DMS79 (cell line): Measurements from ENCODE around the gene DES.
A peak's percentile ranks its signal among the peaks of the same experiment; 100 is the strongest.
"Not testable (repeated sequence)": the region's sequence is repeated elsewhere in the genome, so short reads cannot be mapped to it uniquely, and the experiment has no call there.

Experiments used
- DNase-seq: peaks from one replicate; lab custom pipeline; 2025; lab: John Stamatoyannopoulos, UW

The DES gene

DNA sequence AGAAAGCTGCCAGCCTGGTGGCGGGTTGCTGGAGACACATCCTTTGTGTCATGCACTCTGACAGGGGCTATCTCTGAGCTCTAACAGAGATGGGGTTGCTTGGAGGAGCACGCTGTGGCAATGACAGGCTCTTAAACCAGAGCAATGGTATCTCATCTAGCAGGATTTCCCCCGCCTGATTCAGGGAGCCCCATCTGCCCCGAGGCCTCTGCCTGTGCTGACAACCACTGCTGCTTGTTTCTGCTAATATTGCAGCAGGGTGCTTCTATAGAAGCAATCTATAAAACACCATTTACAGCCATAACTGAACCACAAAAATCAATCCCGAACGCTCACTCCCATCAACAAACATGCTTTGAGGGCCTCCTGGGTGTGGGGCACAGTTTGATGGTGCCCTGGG, 17.6 kb upstream of the DES start:
- DNase-seq: no peak

DNA sequence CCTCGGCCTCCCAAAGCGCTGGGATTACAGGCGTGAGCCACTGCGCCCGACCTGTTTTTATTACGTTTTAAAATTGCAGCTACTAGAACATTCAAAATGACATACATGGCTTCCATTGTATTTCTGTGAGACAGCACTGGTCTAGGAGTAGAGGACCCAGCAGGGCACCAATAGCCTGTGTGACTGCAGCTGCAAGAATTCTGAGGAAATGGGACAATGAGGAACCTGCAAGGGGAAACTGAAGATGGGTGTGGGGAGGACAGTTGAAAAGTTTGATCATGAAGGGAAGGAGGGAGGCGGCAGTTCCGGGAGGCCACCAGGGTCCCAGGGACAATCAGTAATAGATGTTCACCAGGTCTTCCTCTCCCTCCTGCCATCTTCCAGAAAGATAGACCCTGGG, 16.6 kb upstream of the DES start:
- DNase-seq: no peak

DNA sequence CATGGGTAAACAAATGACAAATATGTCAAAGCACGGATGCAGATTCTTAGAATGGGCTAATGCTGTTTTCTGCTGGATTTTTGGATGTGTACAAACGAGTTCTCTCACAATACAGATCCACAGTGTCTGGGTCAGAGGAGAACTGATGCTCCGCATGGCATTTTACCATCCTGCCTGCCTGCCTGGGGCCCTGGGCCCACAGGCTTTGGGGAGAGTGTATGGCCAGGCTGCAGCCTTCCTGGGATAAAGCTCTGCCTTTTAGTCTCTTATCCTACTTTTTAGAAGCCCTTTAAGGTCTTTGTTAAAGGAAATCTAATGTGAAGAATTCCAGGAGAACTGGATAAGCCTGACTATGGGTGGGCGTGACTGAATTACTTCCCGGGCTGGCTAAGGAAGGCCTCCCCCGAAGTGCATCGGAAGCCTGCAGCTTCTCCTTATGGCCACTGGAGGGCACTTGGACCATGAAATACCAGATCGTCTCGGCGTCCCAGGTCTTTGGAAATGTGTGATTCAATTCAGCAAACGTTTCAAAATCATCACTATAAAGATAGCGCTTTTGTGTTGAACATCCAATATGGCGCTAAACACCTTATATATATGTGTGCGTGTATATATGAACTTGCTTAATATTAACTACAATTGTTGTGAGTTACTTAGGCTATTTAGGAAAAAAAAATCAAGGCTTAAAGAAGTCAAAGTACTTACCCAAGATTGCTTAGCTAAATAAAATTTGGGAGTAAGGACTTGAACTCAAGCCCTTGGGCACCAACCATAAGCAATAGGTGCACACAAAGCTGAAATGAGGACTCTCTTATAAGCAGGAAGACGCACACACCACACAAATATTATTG, 15.3 kb upstream of the DES start:
- peak; percentile 53 for DNase-seq

DNA sequence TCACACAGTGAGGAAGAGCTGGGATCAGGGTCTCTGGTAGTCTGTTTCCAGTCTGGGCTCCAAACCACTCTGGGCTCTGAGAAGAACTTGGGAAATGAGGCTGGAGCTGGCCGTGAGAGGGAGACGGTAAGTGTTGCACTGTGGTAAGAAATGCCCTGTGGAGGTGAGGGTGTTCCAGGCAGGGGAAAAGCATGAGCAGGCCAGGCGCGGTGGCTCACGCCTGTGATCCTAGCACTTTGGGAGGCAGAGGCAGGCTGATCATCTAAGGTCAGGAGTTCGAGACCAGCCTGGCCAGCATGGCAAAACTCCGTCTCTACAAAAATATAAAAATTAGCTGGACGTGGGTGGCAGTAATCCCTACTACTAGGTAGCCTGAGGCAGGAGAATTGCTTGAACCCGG, 14.3 kb upstream of the DES start:
- no peak for DNase-seq

DNA sequence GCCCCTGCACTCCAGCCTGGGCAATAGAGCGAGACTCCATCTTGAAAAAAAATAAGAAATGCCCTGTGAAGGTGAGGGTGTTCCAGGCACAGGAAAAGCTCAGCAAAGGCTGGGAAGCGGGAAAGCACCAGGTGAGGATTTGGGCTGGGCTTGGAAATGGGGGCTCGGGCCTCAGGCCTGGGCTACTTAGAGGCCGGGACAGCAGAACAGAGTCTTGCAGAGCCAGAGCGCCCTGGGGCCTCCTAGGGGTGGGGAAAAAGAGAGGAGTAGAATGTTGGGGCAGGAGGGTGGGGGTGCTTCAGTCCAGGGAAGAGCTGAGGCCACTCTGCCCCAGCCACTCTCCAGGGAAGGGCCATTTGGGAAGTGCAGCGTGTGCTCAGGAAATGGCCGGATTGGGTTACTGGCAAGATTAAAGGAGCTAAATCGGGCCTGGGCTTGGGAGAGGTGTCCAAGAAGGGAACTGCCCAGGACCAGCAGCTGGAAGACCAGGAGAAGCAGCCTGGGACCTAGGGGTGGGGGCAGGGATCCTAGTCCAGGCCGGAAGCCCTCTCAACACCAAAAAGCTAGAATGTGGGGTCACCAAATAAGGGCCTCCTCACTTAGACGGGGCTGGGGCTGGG, 13.8 kb upstream of the DES start:
- DNase-seq: no peak

DNA sequence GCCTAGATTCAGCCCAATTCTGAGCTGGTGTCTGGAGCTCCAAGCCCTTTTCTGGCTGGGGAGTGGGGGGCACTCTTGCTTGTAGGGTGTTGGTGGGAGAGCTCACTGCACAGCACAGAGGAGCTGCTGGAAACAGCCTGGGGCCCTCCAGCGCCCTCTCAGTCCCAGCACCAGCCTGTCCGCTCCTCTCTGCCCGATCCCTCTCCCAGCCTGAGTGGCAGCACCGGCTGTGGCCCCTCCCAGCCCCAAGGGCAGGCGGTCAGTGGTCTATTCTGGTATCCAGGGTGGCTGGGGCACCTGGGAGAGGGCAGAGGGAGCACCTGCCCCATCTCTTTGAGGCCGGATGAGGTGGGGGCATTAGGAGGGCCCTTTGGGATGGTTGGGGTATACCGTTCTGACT, 13.2 kb upstream of the DES start:
- DNase-seq: no peak

DNA sequence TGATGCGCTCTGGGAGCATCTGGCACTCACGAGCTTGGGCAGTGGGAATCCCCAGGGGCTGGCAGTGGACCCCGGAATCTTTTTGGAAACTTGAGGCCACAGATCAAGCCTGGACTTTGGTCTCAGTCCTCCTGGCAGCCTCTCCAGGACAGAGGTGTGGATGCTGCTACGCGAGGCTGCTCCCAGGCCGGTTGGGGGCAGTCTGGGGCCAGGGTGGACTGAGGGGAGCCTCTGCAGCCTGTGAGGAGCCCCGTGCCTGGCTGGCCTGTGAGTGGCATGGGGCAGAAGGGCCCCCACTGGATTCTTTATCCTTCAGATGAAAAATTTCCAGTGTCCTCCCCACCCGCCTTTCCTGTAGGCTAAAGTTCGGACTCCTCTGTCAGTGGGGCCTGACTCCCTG, 12.7 kb upstream of the DES start:
- DNase-seq: no peak

DNA sequence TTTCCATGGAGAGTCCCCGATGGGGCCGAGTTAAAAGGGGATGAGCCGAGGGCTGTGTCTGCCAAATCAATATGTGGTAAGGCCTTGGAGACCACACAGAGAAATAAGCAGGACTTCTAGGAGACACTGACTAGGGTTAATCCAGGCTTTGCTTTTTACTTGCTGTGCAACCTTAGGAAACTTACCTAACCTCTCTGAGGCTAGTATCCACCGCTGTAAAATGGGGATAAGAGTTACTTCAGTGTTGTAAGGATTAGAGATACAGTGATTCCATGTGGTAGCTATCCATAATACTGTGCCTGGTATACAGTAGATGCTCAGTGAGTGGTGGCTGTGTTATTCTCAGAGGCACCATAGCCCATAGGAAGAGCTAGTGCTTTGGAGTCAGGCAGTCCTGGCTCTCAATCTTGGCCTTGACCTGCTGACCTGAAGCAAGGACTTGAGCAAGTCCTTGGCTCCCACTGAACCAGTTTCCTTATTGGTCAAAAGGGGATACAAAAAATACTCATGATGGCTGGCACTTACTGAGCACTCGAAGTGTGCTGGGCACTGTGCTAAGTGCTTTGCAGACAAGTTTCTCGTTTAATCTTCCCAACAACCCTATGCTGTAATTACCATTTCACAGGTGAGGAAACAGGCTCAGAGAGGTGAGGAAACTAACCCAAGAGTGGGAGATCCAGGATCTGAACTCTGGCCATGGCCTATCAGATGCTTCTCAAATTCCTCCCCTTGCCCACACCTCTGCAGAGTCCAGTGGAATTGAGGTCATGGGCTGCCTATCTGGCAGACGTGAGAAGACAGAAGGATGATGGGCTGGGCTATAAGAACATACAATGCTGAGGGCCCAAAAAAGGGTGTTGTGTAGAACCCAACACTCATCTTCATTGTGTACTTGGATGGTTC, 12.0 kb upstream of the DES start:
- DNase-seq: no peak

DNA sequence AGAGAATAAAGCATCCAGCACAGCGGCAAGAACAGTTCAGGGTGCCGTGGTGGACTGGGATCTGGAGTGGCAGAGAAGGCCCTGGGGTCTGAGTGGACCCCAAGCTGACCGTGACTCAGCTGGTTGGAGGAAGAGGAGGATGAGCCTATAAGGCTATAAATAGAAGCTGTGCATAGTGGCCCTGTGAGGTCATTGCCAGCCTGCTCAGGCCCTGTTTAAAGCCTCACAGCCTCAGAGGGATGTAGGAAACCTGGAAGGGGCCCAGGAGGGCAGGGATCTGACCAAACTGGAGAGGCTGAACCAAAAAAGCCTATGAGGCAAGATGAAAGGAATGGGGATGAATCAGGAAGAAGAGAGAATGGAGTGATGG, 11.3 kb upstream of the DES start:
- DNase-seq: no peak

DNA sequence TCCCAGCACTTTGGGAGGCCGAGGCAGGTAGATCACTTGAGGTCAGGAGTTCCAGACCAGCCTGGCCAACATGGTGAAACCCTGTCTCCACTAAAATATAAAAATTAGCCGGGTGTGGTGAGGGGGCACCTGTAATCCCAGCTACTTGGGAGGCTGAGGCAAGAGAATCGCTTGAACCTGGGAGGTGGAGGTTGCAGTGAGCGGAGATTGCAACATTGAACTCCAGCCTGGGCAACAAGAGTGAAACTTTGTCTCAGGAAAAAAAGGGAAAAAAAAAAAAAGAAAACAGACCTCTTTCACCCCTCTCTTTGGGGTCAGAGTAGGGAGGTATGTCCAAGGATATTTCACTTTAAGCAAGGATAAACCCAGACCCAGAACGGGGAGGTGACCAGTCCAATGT, 10.8 kb upstream of the DES start:
- DNase-seq: not testable (repeated sequence)

DNA sequence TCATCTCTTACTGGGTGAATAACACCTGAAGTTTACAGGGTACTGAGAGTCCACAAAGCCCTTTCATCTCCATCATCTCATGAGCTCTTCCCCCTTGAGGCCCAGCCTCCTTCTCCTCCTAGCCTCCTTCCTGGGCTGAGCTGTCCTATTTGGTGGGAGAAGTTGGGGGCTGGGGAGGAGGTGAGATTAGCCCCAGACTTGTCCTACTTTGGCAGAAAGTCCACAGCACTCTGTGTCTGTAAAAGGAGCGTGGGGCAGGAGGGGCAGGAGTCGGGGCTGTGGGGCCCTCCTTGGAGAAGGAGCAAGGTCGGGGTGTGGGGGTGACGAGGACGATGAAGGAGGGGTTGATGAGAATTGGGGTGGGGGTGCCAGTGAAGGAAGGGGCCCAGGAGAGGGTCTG, 10.0 kb upstream of the DES start:
- DNase-seq: no peak

DNA sequence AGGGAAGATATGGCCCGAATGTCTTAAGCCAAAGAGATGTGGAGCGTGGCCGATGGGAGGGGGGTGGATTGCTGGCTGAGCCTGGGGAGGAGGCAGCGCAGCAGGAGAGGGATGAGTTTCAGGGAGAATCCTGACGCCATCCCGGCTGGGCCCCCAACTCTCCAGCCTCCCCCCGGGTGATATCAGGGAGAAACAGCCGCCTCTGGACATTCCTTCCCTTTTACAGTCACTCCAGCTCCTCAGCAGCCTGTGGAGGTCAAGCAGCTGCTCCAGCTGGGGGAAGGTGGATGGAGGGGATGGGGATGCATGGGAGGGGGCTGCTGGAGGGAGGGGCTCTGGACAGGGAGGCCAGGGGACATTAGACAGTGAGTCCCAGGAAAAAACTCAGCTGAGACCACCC, 9.5 kb upstream of the DES start:
- DNase-seq: no peak

DNA sequence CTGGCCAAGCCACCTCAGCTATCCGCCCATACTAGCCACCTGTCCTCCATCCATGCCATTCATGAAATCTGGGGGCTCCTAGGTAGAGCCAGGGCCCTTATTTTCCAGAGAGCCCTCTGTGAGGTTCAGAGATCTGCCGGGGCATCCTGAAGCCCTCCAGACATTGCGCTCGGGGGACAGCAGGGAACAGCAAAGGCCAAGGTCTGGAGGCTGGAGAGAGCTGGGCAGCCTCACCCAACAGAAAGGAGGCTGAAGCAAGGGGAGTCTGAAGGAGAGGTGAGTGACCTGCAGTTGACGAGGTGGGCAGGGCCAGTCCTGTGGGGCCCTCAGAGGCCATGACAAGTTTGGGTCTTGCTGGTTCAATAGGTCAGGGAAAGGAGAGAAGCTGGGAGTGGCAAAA, 8.6 kb upstream of the DES start:
- DNase-seq: no peak

DNA sequence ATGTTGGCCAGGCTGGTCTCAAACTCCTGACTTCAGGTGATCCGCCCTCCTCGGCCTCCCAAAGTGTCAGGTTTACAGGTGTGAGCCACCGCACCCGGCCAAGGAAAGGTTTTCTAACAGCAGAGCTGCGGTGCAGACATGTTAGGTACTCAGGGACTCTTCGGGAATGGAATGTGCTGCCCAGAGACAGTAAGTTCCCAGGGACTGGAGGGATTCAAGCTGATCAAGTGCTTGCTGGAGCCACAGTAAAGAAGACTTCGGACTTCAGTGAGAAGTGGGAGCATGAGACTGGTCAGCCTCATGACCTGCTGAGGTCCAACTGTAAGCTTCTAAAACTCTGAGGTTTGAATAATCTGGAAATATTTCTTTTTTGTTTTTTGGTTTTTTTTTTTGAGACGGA, 7.8 kb upstream of the DES start:
- no peak for DNase-seq

DNA sequence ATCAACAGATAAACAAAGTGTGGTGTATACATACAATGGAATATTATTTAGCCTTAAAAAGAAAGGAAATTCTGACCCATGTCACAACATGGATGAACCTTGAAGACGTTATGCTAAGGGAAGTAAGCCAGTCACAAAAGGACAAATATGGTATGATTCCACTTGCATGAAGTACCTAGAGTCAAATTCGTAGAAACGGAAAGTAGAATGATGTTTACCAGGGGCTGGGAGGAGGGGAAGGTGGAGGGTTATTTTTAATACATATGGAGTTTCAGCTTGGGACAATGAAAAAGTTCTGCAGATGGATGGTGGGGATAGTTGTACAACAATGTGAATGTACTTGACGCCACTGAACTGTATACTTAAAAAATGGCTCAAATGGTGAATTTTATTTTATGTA, 3.3 kb upstream of the DES start:
- no peak for DNase-seq

DNA sequence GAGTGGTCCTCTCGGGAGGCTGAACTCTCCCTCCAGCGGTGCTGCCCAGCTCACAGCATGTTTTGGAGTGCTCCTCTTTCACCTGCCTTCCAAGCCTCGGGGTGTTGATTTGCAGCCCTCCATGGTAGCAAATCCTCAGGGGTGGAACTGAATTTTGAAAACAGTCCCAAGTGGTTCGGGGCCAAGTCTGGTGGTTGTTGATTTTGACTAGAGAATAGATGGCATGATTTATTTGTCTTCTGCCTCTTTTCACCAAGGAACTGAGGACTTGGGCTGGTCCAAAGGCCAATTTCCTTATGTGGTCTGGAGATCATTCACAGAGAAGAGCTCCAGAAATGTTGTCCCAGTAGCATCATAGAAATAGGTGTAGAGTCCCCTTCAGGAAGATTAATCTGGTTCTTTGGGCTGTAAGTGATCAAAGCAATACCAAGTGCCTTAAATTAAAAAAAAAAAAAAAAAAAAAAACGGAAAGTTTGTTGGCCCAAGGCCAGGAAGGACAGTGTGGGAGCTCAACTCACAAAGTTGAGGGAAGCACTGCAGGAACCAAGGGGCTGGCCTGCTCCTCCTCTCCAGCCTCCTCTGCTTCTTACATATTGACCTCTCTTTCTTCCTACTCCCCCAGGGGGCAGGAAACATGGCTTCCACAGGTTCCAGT, 2.5 kb upstream of the DES start:
- no peak for DNase-seq

DNA sequence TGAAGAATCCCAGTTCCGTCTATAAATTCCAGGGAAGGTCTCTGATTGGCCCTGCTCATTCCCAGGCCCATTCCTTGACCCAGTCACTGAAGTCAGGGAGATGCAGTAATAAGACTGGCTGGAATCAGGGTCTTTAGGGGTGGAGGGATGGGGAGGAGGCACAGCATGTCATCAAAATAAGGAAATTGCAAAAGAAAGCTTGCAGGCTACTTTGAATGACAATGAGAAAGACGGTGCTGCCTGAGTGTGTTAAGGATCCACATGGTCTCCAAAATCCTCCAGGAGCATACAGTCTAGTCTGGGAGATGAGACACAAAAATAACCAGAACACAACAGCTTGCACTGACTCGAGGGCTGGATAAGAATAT, 2.0 kb upstream of the DES start:
- DNase-seq: no peak

DNA sequence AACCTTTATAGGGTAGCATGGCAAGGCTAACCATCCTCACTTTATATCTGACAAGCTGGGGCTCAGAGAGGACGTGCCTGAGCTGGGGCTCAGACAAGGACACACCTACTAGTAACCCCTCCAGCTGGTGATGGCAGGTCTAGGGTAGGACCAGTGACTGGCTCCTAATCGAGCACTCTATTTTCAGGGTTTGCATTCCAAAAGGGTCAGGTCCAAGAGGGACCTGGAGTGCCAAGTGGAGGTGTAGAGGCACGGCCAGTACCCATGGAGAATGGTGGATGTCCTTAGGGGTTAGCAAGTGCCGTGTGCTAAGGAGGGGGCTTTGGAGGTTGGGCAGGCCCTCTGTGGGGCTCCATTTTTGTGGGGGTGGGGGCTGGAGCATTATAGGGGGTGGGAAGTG, 1.2 kb upstream of the DES start:
- no peak for DNase-seq

DNA sequence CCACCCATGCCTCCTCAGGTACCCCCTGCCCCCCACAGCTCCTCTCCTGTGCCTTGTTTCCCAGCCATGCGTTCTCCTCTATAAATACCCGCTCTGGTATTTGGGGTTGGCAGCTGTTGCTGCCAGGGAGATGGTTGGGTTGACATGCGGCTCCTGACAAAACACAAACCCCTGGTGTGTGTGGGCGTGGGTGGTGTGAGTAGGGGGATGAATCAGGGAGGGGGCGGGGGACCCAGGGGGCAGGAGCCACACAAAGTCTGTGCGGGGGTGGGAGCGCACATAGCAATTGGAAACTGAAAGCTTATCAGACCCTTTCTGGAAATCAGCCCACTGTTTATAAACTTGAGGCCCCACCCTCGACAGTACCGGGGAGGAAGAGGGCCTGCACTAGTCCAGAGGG, 803 bp upstream of the DES start:
- DNase-seq: no peak

DNA sequence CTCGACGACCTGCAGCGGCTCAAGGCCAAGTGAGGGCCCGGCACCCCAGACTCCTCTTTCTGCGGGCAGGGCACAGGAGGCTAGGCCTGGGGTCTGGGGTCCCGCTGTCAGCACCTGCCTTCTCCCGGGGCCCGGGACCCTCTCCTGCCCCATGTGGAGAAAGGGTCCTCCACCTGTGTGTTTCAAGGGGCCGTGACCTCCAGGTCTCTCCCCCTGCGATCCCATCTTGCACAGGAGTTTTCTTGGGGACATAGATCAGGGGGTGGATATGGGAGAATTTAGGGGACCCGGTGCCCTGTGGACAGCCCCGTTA, 791 bp downstream of the DES start:
- no peak for DNase-seq

DNA sequence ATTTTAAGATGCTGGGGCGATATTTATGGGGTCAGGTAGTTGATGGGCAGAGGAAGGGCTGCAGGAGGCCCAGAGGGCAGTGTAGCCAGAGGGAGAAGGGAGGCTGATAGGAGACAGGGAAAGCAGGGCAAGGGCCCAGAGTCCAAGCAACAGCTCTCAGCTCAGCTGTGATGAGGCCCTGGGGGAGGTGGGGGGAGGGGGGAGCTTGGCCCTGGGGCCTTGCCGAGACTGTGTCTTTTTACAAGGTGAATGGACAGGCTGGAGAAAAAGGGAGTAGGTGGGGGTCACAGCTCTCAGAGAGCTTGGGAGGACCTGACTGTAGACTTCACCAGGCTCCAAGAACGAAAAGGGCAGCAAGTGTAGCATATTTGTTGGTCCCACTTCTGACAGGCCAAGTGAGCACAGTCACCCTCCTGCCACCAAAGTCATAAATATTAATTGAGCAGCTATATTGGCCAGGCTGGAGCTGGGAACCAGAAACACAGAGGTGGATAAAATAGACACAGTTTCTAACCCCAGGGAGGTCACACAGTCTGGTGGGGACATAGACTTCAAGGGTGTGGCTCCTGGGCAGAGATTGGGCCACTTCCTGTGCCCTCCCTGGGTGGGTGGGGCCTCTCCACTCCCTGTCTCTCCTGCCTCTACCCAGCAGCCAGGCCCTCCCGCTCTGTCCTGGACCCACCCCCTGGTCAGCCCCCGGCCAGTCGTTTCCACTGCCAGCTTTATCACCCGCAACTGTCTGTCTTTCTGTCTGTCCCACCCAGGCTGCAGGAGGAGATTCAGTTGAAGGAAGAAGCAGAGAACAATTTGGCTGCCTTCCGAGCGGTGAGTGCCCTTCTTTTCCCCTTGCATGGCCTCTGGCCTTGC, 1.4 kb downstream of the DES start:
- DNase-seq: no peak

DNA sequence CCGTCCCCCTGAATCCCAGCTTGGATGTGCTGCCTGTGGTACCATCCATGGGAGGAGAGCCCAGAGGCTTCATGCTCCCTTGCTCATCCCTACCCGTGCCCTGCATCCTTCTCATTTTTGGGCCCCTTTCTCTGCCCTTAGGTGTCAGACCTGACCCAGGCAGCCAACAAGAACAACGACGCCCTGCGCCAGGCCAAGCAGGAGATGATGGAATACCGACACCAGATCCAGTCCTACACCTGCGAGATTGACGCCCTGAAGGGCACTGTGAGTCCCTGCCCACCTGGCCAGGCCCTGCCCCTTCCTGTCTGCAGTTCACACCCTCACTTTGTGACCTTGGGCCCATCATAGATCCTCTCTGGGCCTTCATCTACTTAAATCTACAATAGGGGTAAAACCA, 2.5 kb downstream of the DES start:
- DNase-seq: no peak
